Pancreas (tissue), 10 donors: ENCODE data around the gene ZBTB7C. TPM values are rescaled to one million over a fixed set of nuclear protein-coding genes. Genes with fewer than 3 reads are reported as not detected.

ENCODE experiments used
- ATAC-seq, 4 donors: fragments of 200-7000 bp; cut with Tn5 transposase; one replicate each; pipeline versions ENCODE4 v1.8.0 to v1.9.1; 2020; ENCODE audit warnings: mild to moderate bottlenecking in 4 of 4, moderate library complexity in 4 of 4
- DNase-seq, 6 donors: peaks; one replicate each; pipeline ENCODE4 v3.0.0-alpha.2; 2020
- FAIRE-seq: peaks from 2 replicates; lab custom pipeline; 2012; peaks lifted over from hg19 to GRCh38; lab: Jason Lieb, UNC
- H3K27ac ChIP-seq, 4 donors: fragments of 200-600 bp; sonication (generic); 1 replicate in 3 of 4; 2 replicates in 1 of 4; pipeline versions ENCODE4 v1.5.0 to v1.8.0; 2020
- H3K27me3 ChIP-seq, 4 donors: fragments of 200-600 bp; one replicate each; pipeline ENCODE4 v1.8.0; 2021
- H3K36me3 ChIP-seq, 3 donors: fragments of 200-600 bp; sonication (generic) in 1 of 3; one replicate each; pipeline versions ENCODE4 v1.5.0 to v1.8.0; 2020 to 2021
- H3K4me1 ChIP-seq, 3 donors: fragments of 200-600 bp; one replicate each; pipeline ENCODE4 v1.8.0; 2021
- H3K4me3 ChIP-seq, 4 donors: fragments of 200-600 bp; sonication (generic) in 2 of 4; one replicate each; pipeline versions ENCODE4 v1.5.0 to v1.8.0; 2020 to 2021
- H3K9me3 ChIP-seq, 4 donors: fragments of 200-600 bp; one replicate each; pipeline ENCODE4 v1.8.0; 2021
- WGBS, 2 donors: extraction: QIAGEN DNeasy Blood & Tissue Kit; methylation state at CpG; one replicate each; pipeline ENCODE4 v1.1.7; 2013; 5-methylcytosine and 5-hydroxymethylcytosine counted together
- intact Hi-C, 3 donors: fragments of 100-400 bp; cut with DNase I; formaldehyde crosslinking; loops; one replicate each; pipeline versions ENCODE4 v1.11.1 to v1.14.2; 2022
- polyA plus RNA-seq, 2 donors: library from polyadenylated mRNA; stranded (reverse); fragments of 200-250 nt; gene quantifications; one replicate each; pipeline ENCODE4 v1.2.3, GENCODE V29; 2013
- total RNA-seq, 6 donors: library from RNA; stranded (reverse); fragmentation: NEBNext Ultra II Directional in 4 of 6; extraction: Animal tissue kit (Norgen Biotek cat#: 25700) in 4 of 6; gene quantifications; one replicate each; pipeline versions ENCODE4 v1.2.1 to v1.2.4, GENCODE V29; 2021 to 2023
- TF ChIP-seq, protein P1 (sequence below), 4 donors: fragments of 200-600 bp; sonication (generic) in 3 of 4; IDR thresholded peaks; one replicate each; pipeline versions ENCODE4 v1.5.0 to v1.8.0; 2021; ENCODE audit warnings: antibody characterized with exemption in 4 of 4
- donor health status: healthy with polysubstance abuse.
- donor health status: DM: no; HTN: no; CAD: no; lungs with moderate emphysema.
- donor health status: DM: no; HTN: no; CAD: no.
- donor health status: control.
- donor health status: control.
- donor health status: Bipolar disorder and iron deficiency.
- donor health status: DM: yes; HTN: yes; CAD: no.
- donor health status: DM: no; HTN: no; CAD: no.
- donor health status: DM: no; HTN: no; CAD: no.
- donor health status: DM: yes; HTN: yes; CAD: no.

Gene ZBTB7C
- total and polyA plus RNA-seq, 8 donors: 0.35 to 1.7 (median 0.91) TPM

DNA sequence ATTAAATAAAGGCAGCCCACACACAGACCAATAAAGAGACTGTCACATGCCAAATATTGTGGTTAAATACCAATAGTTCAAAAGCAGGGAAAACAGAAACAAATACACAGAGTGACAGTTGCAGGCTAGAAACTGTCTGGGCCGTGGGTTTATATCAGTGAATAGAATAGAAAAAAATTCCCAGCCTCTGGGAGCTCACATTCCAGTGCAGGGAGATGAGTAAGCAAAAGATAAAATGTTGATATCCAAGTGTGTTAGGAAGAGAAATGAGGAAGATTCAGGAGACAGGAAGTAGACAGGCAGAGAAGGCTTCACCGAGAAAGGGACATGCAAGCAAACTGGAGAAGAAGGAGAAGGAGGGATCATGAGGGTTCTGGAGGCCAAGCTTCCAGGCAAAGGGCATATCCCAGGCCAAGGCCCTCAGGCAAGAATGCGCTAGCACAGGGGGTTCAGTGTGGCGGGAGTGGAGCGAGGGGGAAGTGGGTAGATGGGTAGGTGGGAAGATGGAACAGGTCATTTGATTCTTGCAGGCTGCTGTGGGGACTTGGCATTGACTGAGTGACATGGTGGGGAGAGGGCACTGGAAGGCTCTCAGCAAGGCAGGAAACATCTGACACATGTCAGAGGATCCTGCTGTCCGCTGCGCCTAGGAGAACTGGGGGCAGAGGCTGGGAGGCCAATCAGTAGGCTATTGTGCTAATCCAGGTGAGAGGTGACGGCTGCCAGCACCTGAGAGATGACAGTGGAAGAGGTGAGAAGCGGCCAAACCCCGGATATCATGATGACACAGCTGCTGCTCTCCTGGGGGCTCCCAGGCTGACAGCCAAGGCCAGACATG is 89.2 kb downstream of the ZBTB7C start:
- ATAC-seq: no peak
- TF ChIP-seq, protein P1, sequence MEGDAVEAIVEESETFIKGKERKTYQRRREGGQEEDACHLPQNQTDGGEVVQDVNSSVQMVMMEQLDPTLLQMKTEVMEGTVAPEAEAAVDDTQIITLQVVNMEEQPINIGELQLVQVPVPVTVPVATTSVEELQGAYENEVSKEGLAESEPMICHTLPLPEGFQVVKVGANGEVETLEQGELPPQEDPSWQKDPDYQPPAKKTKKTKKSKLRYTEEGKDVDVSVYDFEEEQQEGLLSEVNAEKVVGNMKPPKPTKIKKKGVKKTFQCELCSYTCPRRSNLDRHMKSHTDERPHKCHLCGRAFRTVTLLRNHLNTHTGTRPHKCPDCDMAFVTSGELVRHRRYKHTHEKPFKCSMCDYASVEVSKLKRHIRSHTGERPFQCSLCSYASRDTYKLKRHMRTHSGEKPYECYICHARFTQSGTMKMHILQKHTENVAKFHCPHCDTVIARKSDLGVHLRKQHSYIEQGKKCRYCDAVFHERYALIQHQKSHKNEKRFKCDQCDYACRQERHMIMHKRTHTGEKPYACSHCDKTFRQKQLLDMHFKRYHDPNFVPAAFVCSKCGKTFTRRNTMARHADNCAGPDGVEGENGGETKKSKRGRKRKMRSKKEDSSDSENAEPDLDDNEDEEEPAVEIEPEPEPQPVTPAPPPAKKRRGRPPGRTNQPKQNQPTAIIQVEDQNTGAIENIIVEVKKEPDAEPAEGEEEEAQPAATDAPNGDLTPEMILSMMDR (IDR thresholded peaks at IDR 0.05): no peak
- FAIRE-seq: no peak
- Histone ChIP-seq H3K27me3 (no peaks in the 10 kb centered on the region), H3K36me3 (no peaks in the 10 kb centered on the region), H3K9me3 (no peaks in the 10 kb centered on the region), H3K4me3 (no peak overlapping the region), H3K27ac (no peak overlapping the region), H3K4me1 (no peaks in the 10 kb centered on the region)
- no peak for DNase-seq
- intact Hi-C loops: no loop called here
- WGBS, 2 donors: 72 to 78% methylated on average over 10 of the region's 10 CpGs

DNA sequence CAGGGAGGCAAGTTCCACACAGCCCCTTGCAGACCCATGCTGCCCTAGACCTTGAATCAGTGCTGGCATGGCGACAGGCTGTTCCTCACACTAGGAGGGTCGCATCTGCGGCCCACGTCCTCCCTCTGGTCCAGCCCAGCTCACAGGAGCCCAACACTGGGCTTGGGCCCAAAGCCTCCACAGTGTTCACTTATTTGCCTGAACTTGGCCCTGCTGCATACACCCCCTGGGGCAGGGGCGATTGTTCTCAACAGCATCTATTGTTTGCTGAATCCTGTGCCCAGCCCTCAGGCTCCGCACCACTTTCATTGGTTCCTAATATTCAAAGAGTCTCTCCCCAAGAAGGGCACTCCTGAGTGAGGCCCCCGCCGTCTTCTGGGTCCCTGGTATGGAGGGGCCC is 90.7 kb downstream of the ZBTB7C start:
- DNase-seq: no peak
- no peaks in the 10 kb centered on the region for H3K27me3 ChIP-seq
- ATAC-seq: no peak
- TF ChIP-seq, protein P1 (IDR thresholded peaks at IDR 0.05): no peak
- H3K4me3 ChIP-seq: no peak overlapping the region
- no peaks in the 10 kb centered on the region for H3K4me1 ChIP-seq
- H3K27ac ChIP-seq: no peak overlapping the region
- H3K36me3 ChIP-seq: no peaks in the 10 kb centered on the region
- 87 to 94% methylated on average over 8 of the region's 8 CpGs for WGBS, 2 donors
- no peaks in the 10 kb centered on the region for H3K9me3 ChIP-seq
- no peak for FAIRE-seq
- intact Hi-C loops: no loop called here

DNA sequence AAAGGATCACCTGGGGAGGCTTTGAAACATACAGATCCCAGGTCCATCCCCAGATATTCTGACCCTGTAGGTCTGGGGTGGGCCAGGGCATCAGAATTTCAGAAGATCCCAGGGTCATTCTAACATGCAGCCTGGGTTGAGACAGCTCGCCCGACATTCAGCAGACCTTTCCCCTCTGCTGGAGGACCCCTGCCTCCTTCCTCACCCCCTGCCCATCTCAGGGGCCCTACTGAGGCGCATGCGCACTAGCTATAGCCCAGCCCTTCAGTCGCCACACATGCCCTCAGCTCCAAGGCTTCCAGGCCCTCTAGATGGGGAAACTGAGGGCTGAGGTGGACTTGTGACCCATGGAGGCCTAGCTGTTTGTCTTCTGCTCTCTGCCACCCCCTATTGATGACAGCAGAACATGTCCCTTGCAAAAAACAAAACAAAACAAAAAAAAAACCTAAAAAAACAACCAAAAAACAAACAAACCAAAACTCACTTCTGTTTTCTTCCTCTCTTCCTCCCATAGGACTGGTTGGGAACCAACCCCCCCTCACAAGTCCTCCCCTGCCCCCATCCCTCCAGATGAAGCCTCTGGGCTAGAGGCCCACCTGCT is 91.3 kb downstream of the ZBTB7C start:
- Histone ChIP-seq H3K27me3 (no peaks in the 10 kb centered on the region), H3K9me3 (no peaks in the 10 kb centered on the region), H3K27ac (no peak overlapping the region), H3K36me3 (no peaks in the 10 kb centered on the region), H3K4me3 (no peak overlapping the region), H3K4me1 (no peaks in the 10 kb centered on the region)
- no peak for FAIRE-seq
- TF ChIP-seq, protein P1 (IDR thresholded peaks at IDR 0.05): no peak
- ATAC-seq: no peak
- intact Hi-C loops: no loop called here
- WGBS, 2 donors: 83 to 95% methylated on average over 5 of the region's 5 CpGs
- no peak for DNase-seq

DNA sequence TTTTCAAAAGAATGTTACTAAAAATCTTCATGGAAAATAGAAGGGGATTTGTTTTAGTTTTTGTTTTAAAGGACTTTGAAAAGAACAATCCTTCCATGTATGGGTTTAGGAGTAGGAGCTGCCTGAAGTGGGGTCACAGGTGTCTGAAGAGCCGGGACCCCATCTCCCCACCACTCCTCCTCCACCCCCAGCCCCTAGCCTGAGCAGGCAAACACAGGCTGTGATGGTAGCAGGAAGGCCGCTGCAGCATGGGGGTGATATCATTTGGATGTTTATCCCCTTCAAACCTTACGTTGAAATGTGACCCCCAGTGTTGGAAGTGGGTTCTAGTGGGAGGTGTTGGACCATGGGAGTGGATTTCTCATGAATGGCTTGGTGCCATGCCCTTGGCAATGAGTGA is 93.0 kb downstream of the ZBTB7C start:
- FAIRE-seq (no peak), ATAC-seq (no peak), DNase-seq (no peak)
- TF ChIP-seq, protein P1 (IDR thresholded peaks at IDR 0.05): no peak
- Histone ChIP-seq H3K27me3 (no peaks in the 10 kb centered on the region), H3K36me3 (no peaks in the 10 kb centered on the region), H3K27ac (no peak overlapping the region), H3K4me3 (no peak overlapping the region), H3K4me1 (no peaks in the 10 kb centered on the region), H3K9me3 (no peaks in the 10 kb centered on the region)
- WGBS, 2 donors: 76% methylated on average over 3 of the region's 3 CpGs
- intact Hi-C loops: no loop called here

DNA sequence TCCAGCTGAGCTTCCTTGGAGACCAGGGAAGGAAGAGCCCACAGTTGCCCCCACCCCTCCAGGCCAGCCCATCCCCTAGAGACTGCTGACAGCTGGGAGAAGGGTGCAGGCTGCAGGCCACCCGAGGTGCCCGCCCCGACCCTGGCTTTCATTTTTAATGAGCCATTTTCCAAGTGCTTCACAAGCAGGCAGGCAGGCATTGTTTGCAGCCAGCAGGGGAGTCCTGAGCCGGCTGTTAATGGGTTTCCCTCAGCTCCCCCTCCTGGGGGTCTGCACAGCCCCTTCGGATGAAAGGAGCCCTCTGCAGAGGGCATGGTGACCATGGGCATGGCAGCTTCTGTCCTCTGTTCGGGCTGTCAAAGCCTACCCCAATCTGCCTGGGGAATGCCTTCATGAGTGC is 94.5 kb downstream of the ZBTB7C start:
- Histone ChIP-seq H3K36me3 (no peaks in the 10 kb centered on the region), H3K4me3 (no peak overlapping the region), H3K27ac (no peak overlapping the region), H3K9me3 (no peaks in the 10 kb centered on the region), H3K27me3 (no peaks in the 10 kb centered on the region), H3K4me1 (no peaks in the 10 kb centered on the region)
- WGBS, 2 donors: 56 to 66% methylated on average over 6 of the region's 6 CpGs
- no peak for FAIRE-seq
- no peak for ATAC-seq
- intact Hi-C loops: no loop called here
- no peak for DNase-seq
- TF ChIP-seq, protein P1 (IDR thresholded peaks at IDR 0.05): no peak
